OCI-LY7 (cell line): ENCODE results near the gene GGA2. TPM values are rescaled to one million over a fixed set of nuclear protein-coding genes. Genes with fewer than 3 reads are reported as not detected.

ENCODE experiments used
- BruUV-seq: library from RNA; stranded (reverse); fragments of 400-500 nt; replicated peaks from 2 replicates; lab custom pipeline; 2021; lab: Mats Ljungman, UMichigan
- CTCF ChIA-PET: fragments of 300-600 bp; sonication (Branson Sonifier 250); formaldehyde crosslinking; loops from one replicate; lab custom pipeline; 2022; ENCODE audit warnings: antibody characterized with exemption; ENCODE audit not compliant: unreplicated experiment; lab: Charles Lee
- POLR2A ChIA-PET: fragments of 300-600 bp; sonication (Branson Sonifier 250); formaldehyde crosslinking; loops from one replicate; lab custom pipeline; 2022; ENCODE audit warnings: antibody characterized with exemption; lab: Charles Lee
- DNase-seq: peaks from one replicate; pipeline ENCODE4 v3.0.0-alpha.2; 2015; ENCODE audit warnings: low spot score
- H2AFZ ChIP-seq: fragments of 200-600 bp; sonication (generic), shearing (Covaris generic); 2 replicates; pipeline ENCODE4 v1.6.1; 2014; ENCODE audit warnings: mild to moderate bottlenecking, antibody characterized with exemption, low read length, moderate library complexity
- H3K27ac ChIP-seq: fragments of 200-600 bp; sonication (generic); 2 replicates; pipeline ENCODE4 v1.5.1; 2014; ENCODE audit warnings: mixed run types, low read depth, mild to moderate bottlenecking, moderate library complexity, low read length, inconsistent platforms; ENCODE audit not compliant: poor library complexity, severe bottlenecking
- H3K36me3 ChIP-seq: fragments of 200-600 bp; sonication (generic); 2 replicates; pipeline ENCODE4 v1.6.1; 2014; ENCODE audit warnings: mild to moderate bottlenecking, antibody characterized with exemption, low read length, moderate library complexity, mixed read lengths; ENCODE audit not compliant: insufficient read depth
- H3K4me1 ChIP-seq: fragments of 200-600 bp; sonication (generic); 2 replicates; pipeline ENCODE4 v1.5.1; 2014; ENCODE audit warnings: mild to moderate bottlenecking, low read length; ENCODE audit not compliant: insufficient read depth, poor library complexity, severe bottlenecking
- H3K4me2 ChIP-seq: fragments of 200-600 bp; sonication (generic); 2 replicates; pipeline ENCODE4 v1.6.1; 2014; ENCODE audit warnings: mild to moderate bottlenecking, low read length
- H3K4me3 ChIP-seq: fragments of 200-600 bp; sonication (generic); 2 replicates; pipeline ENCODE4 v1.5.1; 2014; ENCODE audit warnings: mild to moderate bottlenecking, low read depth, low read length; ENCODE audit not compliant: poor library complexity, severe bottlenecking
- H3K79me2 ChIP-seq: fragments of 200-600 bp; sonication (generic); 2 replicates; pipeline ENCODE4 v1.6.1; 2016; ENCODE audit warnings: low read depth, mild to moderate bottlenecking, low read length, moderate library complexity, mixed read lengths; ENCODE audit not compliant: insufficient read depth
- H3K9me2 ChIP-seq: fragments of 200-600 bp; sonication (generic); 2 replicates; pipeline ENCODE4 v1.6.1; 2016; ENCODE audit warnings: mild to moderate bottlenecking, low read length, mixed read lengths; ENCODE audit not compliant: insufficient read depth
- H3K9me3 ChIP-seq: fragments of 200-600 bp; sonication (generic); 2 replicates; pipeline ENCODE4 v1.6.1; 2014; ENCODE audit warnings: mild to moderate bottlenecking, mixed run types, low read length, mixed read lengths
- H4K20me1 ChIP-seq: fragments of 200-600 bp; sonication (generic); 2 replicates; pipeline ENCODE4 v1.6.1; 2014; ENCODE audit warnings: mild to moderate bottlenecking, antibody characterized with exemption, low read length, moderate library complexity, mixed read lengths; ENCODE audit not compliant: insufficient read depth
- CTCF ChIP-seq: fragments of 200-600 bp; sonication (generic); conservative IDR thresholded peaks from 2 replicates; pipeline ENCODE4 v1.5.1; 2014; ENCODE audit warnings: mild to moderate bottlenecking, antibody characterized with exemption, low read length, moderate library complexity, mixed read lengths
- EZH2phosphoT487 ChIP-seq: fragments of 200-600 bp; sonication (generic); IDR thresholded peaks from 2 replicates; pipeline ENCODE4 v1.6.1; 2018; ENCODE audit warnings: low read depth, borderline replicate concordance, mild to moderate bottlenecking, mixed run types, antibody characterized with exemption, low read length, moderate library complexity, mixed read lengths
- intact Hi-C: fragments of 100-400 bp; cut with micrococcal nuclease; formaldehyde crosslinking; loops from one replicate; pipeline ENCODE4 v1.10.0; 2022; ENCODE audit not compliant: unreplicated experiment
- total RNA-seq, 2 experiments: library from RNA; depleted of rRNA in 1 of 2; stranded (reverse); fragments of >200 nt in 1 of 2; shearing (Covaris generic) in 1 of 2; gene quantifications; 2 replicates each; pipeline ENCODE4 v1.2.3, GENCODE V29; 2014 to 2022

The GGA2 gene
- total RNA-seq, 2 experiments from 2014 or later, result 213 to 580 TPM

GRCh38 chr16:23499801-23500200, 10.5 kb downstream of the GGA2 start:
- Histone ChIP-seq H4K20me1 (peaks cover 79% of the 10 kb centered on the region), H3K36me3 (peaks cover 99% of the 10 kb centered on the region), H3K79me2 (peaks cover 100% of the 10 kb centered on the region), H3K9me2 (no peaks in the 10 kb centered on the region), H2AFZ (no peak overlapping the region), H3K27ac (no peak overlapping the region), H3K4me1 (peaks cover 87% of the 10 kb centered on the region), H3K4me3 (peak overlapping the region; percentile 12), H3K4me2 (peak overlapping the region; percentile 53), H3K9me3 (no peaks in the 10 kb centered on the region)
- POLR2A ChIA-PET, result interaction anchor here (0.7 to 0.9 kb wide), 2 partner anchors 13 to 16 kb away, joined by 3 to 4 read pairs; no protein-coding TSS in a partner anchor
- CTCF ChIA-PET, result no interaction called here
- no TSS peak for BruUV-seq
- intact Hi-C loops, result no loop called here
- peak; percentile 35 for DNase-seq
- TF ChIP-seq CTCF (no peak), EZH2phosphoT487 (no peak)

- Histone ChIP-seq H3K9me3 (no peaks in the 10 kb centered on the region), H4K20me1 (peaks cover 71% of the 10 kb centered on the region), H3K36me3 (peaks cover 99% of the 10 kb centered on the region), H3K4me2 (peak overlapping the region; percentile 53), H3K79me2 (peaks cover 100% of the 10 kb centered on the region), H3K4me3 (no peak overlapping the region), H2AFZ (no peak overlapping the region), H3K9me2 (no peaks in the 10 kb centered on the region), H3K4me1 (peaks cover 77% of the 10 kb centered on the region), H3K27ac (peak overlapping the region; percentile 5)
- DNase-seq, result no peak
- intact Hi-C loops, result no loop called here
- ChIA-PET CTCF (no interaction called here), POLR2A (interaction anchor here (0.7 to 0.8 kb wide), 2 partner anchors 10 to 23 kb away, joined by 3 to 4 read pairs; no protein-coding TSS in a partner anchor)
- no TSS peak for BruUV-seq
- TF ChIP-seq CTCF, result no peak
- no peak for TF ChIP-seq EZH2phosphoT487
Measured at GRCh38 chr16:23498863-23499262, 11.4 kb downstream of the GGA2 start.

- peaks cover 96% of the 10 kb centered on the region for H3K79me2 ChIP-seq
- peaks cover 100% of the 10 kb centered on the region for H3K36me3 ChIP-seq
- H2AFZ ChIP-seq, result no peak overlapping the region
- H3K9me3 ChIP-seq, result no peaks in the 10 kb centered on the region
- ChIA-PET CTCF (no interaction called here), POLR2A (interaction anchor here (0.9 to 1.3 kb wide), 2 partner anchors 18 to 59 kb away, joined by 3 read pairs; no protein-coding TSS in a partner anchor)
- no peak for TF ChIP-seq EZH2phosphoT487
- TF ChIP-seq CTCF, result no peak
- peaks cover 68% of the 10 kb centered on the region for H4K20me1 ChIP-seq
- intact Hi-C loops, result no loop called here
- BruUV-seq, result no TSS peak
- H3K9me2 ChIP-seq, result no peaks in the 10 kb centered on the region
- peak overlapping the region; percentile 53; the same call in 1 of the 2 replicates for H3K4me2 ChIP-seq
- DNase-seq, result no peak
- no peak overlapping the region for H3K4me3 ChIP-seq
- peaks cover 64% of the 10 kb centered on the region for H3K4me1 ChIP-seq
- H3K27ac ChIP-seq, result peak overlapping the region; percentile 3
Measured at GRCh38 chr16:23497543-23497868, 12.8 kb downstream of the GGA2 start.
